GM21717 (cell line): ENCODE results near the gene NOCT.
"Not testable (repeated sequence)": the region's sequence is repeated elsewhere in the genome, so short reads cannot be mapped to it uniquely, and the experiment has no call there.

ENCODE experiments used
- ATAC-seq: cut with Tn5 transposase; IDR thresholded peaks from one replicate; pipeline ENCODE4 v1.9.1; 2021; ENCODE audit warnings: mild to moderate bottlenecking, moderate library complexity; ENCODE audit not compliant: unreplicated experiment

Gene NOCT

GRCh38 chr4:139009702-139010101 is 5.9 kb upstream of the NOCT start:
- no peak for ATAC-seq

GRCh38 chr4:139011225-139011950 is 4.2 kb upstream of the NOCT start:
- ATAC-seq, result no peak

GRCh38 chr4:139014371-139015268 is 961 bp upstream of the NOCT start:
- peak; percentile 12 for ATAC-seq

GRCh38 chr4:139015948-139016471 is 429 bp downstream of the NOCT start:
- peak; percentile 32 for ATAC-seq

GRCh38 chr4:139017861-139018260 is 2.3 kb downstream of the NOCT start:
- ATAC-seq, result no peak

GRCh38 chr4:139018501-139018900 is 2.9 kb downstream of the NOCT start:
- ATAC-seq, result no peak

GRCh38 chr4:139018971-139019758 is 3.6 kb downstream of the NOCT start:
- no peak for ATAC-seq

GRCh38 chr4:139020384-139020783 is 4.8 kb downstream of the NOCT start:
- no peak for ATAC-seq

GRCh38 chr4:139021071-139021470 is 5.5 kb downstream of the NOCT start:
- not testable (repeated sequence) for ATAC-seq

- no peak for ATAC-seq
These were observed 7.3 kb downstream of the NOCT start for GRCh38 chr4:139022835-139023234.

GRCh38 chr4:139024686-139025085 is 9.1 kb downstream of the NOCT start:
- no peak for ATAC-seq

GRCh38 chr4:139025841-139026240 is 10.3 kb downstream of the NOCT start:
- no peak for ATAC-seq

- no peak for ATAC-seq
These were observed 12.2 kb downstream of the NOCT start for GRCh38 chr4:139027776-139028175.

GRCh38 chr4:139028191-139028661 is 12.6 kb downstream of the NOCT start:
- no peak for ATAC-seq

GRCh38 chr4:139029866-139030363 is 14.3 kb downstream of the NOCT start:
- not testable (repeated sequence) for ATAC-seq

- ATAC-seq, result peak; percentile 67
These were observed 15.1 kb downstream of the NOCT start for GRCh38 chr4:139030614-139031235.

- ATAC-seq, result no peak
These were observed 20.1 kb downstream of the NOCT start for GRCh38 chr4:139035650-139036049.

- no peak for ATAC-seq
These were observed 21.3 kb downstream of the NOCT start for GRCh38 chr4:139036885-139037284.

- no peak for ATAC-seq
These were observed 23.4 kb downstream of the NOCT start for GRCh38 chr4:139038874-139039443.

GRCh38 chr4:139042981-139043460 is 27.4 kb downstream of the NOCT start:
- ATAC-seq, result no peak
